T-helper 2 cell treated with Interferon-gamma antibody and Interleukin-4, amounts not matched to agents 5 μg/mL and 100 μg/mL, for 36 hours (primary cell): ENCODE measurements around the gene AFF1.
"Not testable (repeated sequence)": the region's sequence is repeated elsewhere in the genome, so short reads cannot be mapped to it uniquely, and the experiment has no call there.

Experiments
- DNase-seq: peaks from one replicate; pipeline ENCODE4 v3.0.0; 2021; ENCODE audit warnings: low spot score
- H3K27ac Mint-ChIP-seq: one replicate; pipeline ENCODE4 v1.8.0; 2021; ENCODE audit warnings: mild to moderate bottlenecking, mixed read lengths
- H3K27me3 Mint-ChIP-seq: one replicate; pipeline ENCODE4 v1.8.0; 2021; ENCODE audit warnings: low read depth, mixed read lengths
- H3K36me3 Mint-ChIP-seq: one replicate; pipeline ENCODE4 v1.8.0; 2021; ENCODE audit warnings: low read depth, mixed read lengths
- H3K4me1 Mint-ChIP-seq: one replicate; pipeline ENCODE4 v1.8.0; 2021; ENCODE audit warnings: low read depth, mixed read lengths
- H3K4me3 Mint-ChIP-seq: one replicate; pipeline ENCODE4 v1.8.0; 2022; ENCODE audit warnings: mild to moderate bottlenecking, moderate library complexity, mixed read lengths
- H3K9me3 Mint-ChIP-seq: one replicate; pipeline ENCODE4 v1.8.0; 2021; ENCODE audit warnings: mixed read lengths

The AFF1 gene

DNA sequence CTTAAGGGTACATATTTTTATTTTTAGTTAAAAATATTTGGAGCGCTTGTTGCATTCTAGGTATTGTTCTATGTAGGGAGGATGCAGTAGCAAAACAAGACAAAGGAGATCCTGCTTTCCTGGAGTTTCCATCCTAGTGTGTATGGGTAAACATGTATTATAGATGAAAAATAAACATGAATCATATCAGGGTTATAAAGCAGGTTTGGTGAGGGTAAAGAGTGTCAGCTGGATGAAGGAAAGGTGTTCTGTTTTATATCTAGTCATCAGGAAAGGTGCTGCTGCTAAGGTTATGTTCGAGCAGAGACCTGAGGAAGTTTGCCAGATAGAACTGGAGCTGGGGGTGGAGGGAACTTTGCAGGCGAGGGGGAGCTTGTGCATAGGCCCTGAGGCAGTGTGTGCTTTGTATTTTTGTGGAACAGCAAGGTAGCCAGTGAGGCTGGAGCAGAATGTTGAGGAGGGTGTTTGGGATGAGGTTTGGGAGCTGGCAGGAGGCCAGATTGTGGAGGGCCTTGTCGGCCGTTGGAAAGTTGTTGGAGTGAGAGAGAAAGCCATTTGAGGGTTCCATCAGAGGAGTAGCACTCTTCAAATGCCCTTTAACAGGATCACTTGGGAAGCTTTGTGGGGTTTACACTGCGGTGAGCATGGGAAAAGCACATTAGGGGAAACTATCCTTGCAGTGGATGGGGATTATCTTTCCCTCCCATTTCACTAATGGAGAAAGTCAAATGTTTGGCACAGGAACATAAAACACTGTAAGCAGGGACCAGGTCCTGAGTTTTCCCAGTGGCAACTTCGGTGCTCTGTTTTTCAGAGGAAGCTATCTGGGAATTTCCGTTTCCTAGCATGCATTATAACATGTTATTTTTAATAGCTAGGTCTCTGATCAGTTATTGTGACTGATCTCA is 35.9 kb downstream of the AFF1 start:
- no peak for DNase-seq
- no peak overlapping the region for H3K27ac Mint-ChIP-seq
- no peaks in the 10 kb centered on the region for H3K9me3 Mint-ChIP-seq
- no peak overlapping the region for H3K4me3 Mint-ChIP-seq
- peaks cover 25% of the 10 kb centered on the region for H3K4me1 Mint-ChIP-seq
- no peaks in the 10 kb centered on the region for H3K27me3 Mint-ChIP-seq
- peaks cover 4% of the 10 kb centered on the region for H3K36me3 Mint-ChIP-seq

GRCh38 chr4:86971355-86971683 is 36.5 kb downstream of the AFF1 start:
- Mint-ChIP-seq H3K4me3 (no peak overlapping the region), H3K4me1 (peaks cover 32% of the 10 kb centered on the region), H3K9me3 (no peaks in the 10 kb centered on the region), H3K27me3 (no peaks in the 10 kb centered on the region), H3K36me3 (peaks cover 5% of the 10 kb centered on the region), H3K27ac (no peak overlapping the region)
- no peak for DNase-seq

DNA sequence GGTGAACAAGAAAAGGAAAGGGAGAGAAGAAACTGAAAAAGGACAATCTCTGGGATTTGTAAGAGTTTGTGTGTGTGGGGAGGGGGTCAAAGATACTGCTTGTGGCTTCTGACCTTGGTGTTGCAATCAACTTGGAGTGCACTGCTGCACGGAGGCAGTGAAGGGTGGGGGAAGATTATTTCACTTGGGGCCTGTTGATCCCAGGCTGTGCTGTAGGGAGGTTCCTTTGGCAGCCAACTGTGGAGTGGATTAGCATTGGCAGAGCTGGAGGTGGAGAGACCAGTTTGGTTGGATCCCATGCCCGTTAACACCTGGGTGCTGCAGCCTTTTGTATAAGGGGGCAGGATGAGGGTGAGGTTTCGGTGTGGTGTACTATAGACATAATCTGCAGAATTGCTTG is 38.2 kb downstream of the AFF1 start:
- H3K27me3 Mint-ChIP-seq, result no peaks in the 10 kb centered on the region
- H3K4me1 Mint-ChIP-seq, result peaks cover 44% of the 10 kb centered on the region
- no peak overlapping the region for H3K4me3 Mint-ChIP-seq
- no peak for DNase-seq
- peak overlapping the region; percentile 32 for H3K27ac Mint-ChIP-seq
- peaks cover 10% of the 10 kb centered on the region for H3K36me3 Mint-ChIP-seq
- no peaks in the 10 kb centered on the region for H3K9me3 Mint-ChIP-seq

- Mint-ChIP-seq H3K4me1 (peaks cover 45% of the 10 kb centered on the region), H3K4me3 (peak overlapping the region; percentile 2), H3K36me3 (peaks cover 10% of the 10 kb centered on the region), H3K27ac (peak overlapping the region; percentile 56), H3K9me3 (no peaks in the 10 kb centered on the region), H3K27me3 (no peaks in the 10 kb centered on the region)
- DNase-seq, result no peak
Measured at GRCh38 chr4:86973668-86974067, 38.9 kb downstream of the AFF1 start.

GRCh38 chr4:86974551-86974994 is 39.8 kb downstream of the AFF1 start:
- no peaks in the 10 kb centered on the region for H3K27me3 Mint-ChIP-seq
- H3K4me3 Mint-ChIP-seq, result peak overlapping the region; percentile 30
- peak overlapping the region; percentile 67 for H3K27ac Mint-ChIP-seq
- DNase-seq, result no peak
- peaks cover 47% of the 10 kb centered on the region for H3K4me1 Mint-ChIP-seq
- H3K36me3 Mint-ChIP-seq, result peaks cover 10% of the 10 kb centered on the region
- H3K9me3 Mint-ChIP-seq, result no peaks in the 10 kb centered on the region

- H3K4me1 Mint-ChIP-seq, result peaks cover 47% of the 10 kb centered on the region
- no peaks in the 10 kb centered on the region for H3K9me3 Mint-ChIP-seq
- no peak for DNase-seq
- no peak overlapping the region for H3K27ac Mint-ChIP-seq
- H3K27me3 Mint-ChIP-seq, result no peaks in the 10 kb centered on the region
- no peak overlapping the region for H3K4me3 Mint-ChIP-seq
- H3K36me3 Mint-ChIP-seq, result peaks cover 8% of the 10 kb centered on the region
Measured at GRCh38 chr4:86975927-86976326, 41.1 kb downstream of the AFF1 start.

DNA sequence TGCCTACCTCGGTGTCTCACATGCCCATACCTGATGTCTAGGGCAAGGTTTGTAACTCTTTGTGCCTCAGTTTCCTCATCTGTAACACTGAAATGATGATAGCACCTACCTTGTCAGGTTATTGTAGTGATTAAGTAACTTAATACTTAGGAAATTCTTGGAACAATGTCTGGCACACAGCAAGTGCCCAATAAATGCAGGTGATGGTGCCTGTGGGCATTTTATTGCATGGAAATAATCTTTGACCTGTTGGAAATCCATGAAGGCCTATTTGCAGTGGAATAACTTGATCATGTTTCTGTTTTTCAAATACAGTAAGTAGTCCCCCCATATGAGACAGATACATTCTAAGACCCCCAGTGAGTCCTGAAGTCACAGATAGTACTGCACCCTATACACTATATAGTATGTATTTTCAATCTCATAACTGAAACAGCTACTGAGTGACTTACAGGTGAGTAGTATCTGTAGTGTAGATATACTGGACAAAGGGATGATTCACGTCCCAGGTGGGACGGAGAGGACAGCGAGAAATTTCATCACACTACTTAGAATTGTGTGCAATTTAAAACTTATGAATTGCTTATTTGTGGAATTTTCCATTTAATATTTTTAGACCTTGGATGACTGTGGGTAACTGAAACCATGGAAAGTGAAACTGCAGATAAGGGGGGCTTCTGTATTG is 42.1 kb downstream of the AFF1 start:
- H3K36me3 Mint-ChIP-seq, result peaks cover 11% of the 10 kb centered on the region
- DNase-seq, result no peak
- H3K9me3 Mint-ChIP-seq, result no peaks in the 10 kb centered on the region
- H3K27me3 Mint-ChIP-seq, result no peaks in the 10 kb centered on the region
- no peak overlapping the region for H3K27ac Mint-ChIP-seq
- H3K4me1 Mint-ChIP-seq, result peaks cover 48% of the 10 kb centered on the region
- H3K4me3 Mint-ChIP-seq, result no peak overlapping the region

- DNase-seq, result peak; percentile 28
- H3K27ac Mint-ChIP-seq, result peak overlapping the region; percentile 52
- H3K36me3 Mint-ChIP-seq, result peaks cover 13% of the 10 kb centered on the region
- H3K27me3 Mint-ChIP-seq, result no peaks in the 10 kb centered on the region
- no peaks in the 10 kb centered on the region for H3K9me3 Mint-ChIP-seq
- peak overlapping the region; percentile 27 for H3K4me3 Mint-ChIP-seq
- peaks cover 49% of the 10 kb centered on the region for H3K4me1 Mint-ChIP-seq
Measured at GRCh38 chr4:86977621-86978184, 42.9 kb downstream of the AFF1 start.

DNA sequence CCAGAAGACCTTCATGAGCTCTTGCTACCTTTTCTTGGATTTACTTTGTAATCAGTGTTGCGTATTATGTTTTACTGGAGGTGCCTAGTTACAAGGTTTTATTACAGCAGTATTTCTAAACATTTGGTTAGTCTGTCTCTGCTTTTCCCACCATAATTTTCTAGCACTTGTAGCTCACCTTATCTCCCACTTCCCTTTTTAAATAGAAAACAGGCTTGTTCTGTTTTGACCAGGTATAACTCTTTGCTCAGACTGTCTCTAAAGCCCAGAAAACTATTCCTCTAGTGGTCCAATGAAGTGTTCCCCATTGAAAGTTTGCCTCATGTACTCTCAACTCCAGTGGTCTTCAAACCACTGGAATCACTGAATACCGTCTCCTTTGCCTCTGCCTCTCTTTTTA is 43.9 kb downstream of the AFF1 start:
- H3K4me3 Mint-ChIP-seq, result no peak overlapping the region
- H3K27me3 Mint-ChIP-seq, result no peaks in the 10 kb centered on the region
- no peak overlapping the region for H3K27ac Mint-ChIP-seq
- H3K36me3 Mint-ChIP-seq, result peaks cover 13% of the 10 kb centered on the region
- H3K4me1 Mint-ChIP-seq, result peaks cover 41% of the 10 kb centered on the region
- no peaks in the 10 kb centered on the region for H3K9me3 Mint-ChIP-seq
- no peak for DNase-seq

- H3K4me3 Mint-ChIP-seq, result no peak overlapping the region
- H3K4me1 Mint-ChIP-seq, result peaks cover 31% of the 10 kb centered on the region
- no peaks in the 10 kb centered on the region for H3K9me3 Mint-ChIP-seq
- H3K27ac Mint-ChIP-seq, result no peak overlapping the region
- no peaks in the 10 kb centered on the region for H3K27me3 Mint-ChIP-seq
- H3K36me3 Mint-ChIP-seq, result peaks cover 11% of the 10 kb centered on the region
- DNase-seq, result no peak
Measured at GRCh38 chr4:86980230-86980629, 45.4 kb downstream of the AFF1 start.

DNA sequence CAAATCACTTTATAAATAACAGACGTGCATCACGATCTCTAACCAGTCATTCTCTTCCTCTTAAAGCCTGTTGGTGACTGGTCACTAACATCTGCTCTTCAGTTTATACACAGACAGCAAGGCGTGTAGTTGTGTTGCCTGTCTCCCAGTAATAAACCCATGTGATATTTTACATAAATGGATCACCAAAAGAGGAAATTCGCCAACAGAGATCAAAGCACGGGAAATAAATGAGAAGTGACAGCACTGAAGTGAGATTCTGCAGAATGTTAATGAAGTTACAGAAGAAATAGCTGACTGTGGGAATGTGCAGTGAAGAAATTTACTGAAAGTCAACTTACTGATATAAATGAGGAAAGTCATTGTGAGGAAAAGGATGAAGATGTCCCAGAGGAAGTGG is 47.0 kb downstream of the AFF1 start:
- DNase-seq, result no peak
- Mint-ChIP-seq H3K27ac (no peak overlapping the region), H3K9me3 (no peaks in the 10 kb centered on the region), H3K4me3 (no peak overlapping the region), H3K27me3 (no peaks in the 10 kb centered on the region), H3K36me3 (peaks cover 9% of the 10 kb centered on the region), H3K4me1 (peaks cover 21% of the 10 kb centered on the region)

- not testable (repeated sequence) for H3K27me3 Mint-ChIP-seq, H3K4me3 Mint-ChIP-seq, H3K9me3 Mint-ChIP-seq, DNase-seq, H3K27ac Mint-ChIP-seq
- peaks cover 21% of the 10 kb centered on the region for H3K36me3 Mint-ChIP-seq
- peaks cover 10% of the 10 kb centered on the region for H3K4me1 Mint-ChIP-seq
Measured at GRCh38 chr4:86985852-86986251, 51.0 kb downstream of the AFF1 start.

DNA sequence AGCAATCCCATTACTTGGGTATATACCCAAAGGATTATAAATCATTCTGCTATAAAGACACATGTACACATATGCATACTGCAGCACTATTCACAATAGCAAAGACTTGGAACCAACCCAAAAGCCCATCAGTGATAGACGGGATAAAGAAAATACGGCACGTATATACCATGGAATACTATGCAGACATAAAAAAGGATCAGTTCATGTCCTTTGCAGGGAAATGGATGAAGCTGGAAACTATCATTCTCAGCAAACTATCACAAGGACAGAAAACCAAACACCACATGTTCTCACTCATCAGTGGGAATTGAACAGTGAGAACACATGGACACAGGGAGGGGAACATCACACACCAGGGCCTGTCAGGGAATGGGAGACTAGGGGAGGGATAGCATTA is 54.8 kb downstream of the AFF1 start:
- H3K36me3 Mint-ChIP-seq, result peaks cover 19% of the 10 kb centered on the region
- H3K27me3 Mint-ChIP-seq, H3K27ac Mint-ChIP-seq, DNase-seq, H3K4me3 Mint-ChIP-seq, H3K4me1 Mint-ChIP-seq, H3K9me3 Mint-ChIP-seq: not testable (repeated sequence)

DNA sequence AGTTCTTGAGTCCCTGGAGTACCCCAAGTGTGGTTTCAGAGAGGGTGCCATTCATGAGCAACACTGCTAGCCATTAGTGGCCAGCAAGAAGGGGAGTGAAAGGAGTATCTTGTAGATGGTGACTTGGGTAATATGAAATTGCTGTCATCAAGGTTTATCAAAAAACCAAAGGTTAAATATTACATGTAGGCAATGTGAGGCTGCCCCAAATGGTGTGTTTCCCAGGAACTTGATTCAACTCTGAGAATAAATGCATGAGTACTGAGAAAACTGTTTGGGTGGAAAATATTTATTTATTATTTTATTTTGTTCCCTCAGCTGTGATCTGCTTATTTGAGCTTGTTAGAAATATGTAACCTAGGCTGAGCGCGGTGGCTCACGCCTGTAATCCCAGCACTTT is 55.7 kb downstream of the AFF1 start:
- Mint-ChIP-seq H3K9me3 (no peaks in the 10 kb centered on the region), H3K4me3 (no peak overlapping the region), H3K27ac (no peak overlapping the region), H3K27me3 (no peaks in the 10 kb centered on the region), H3K36me3 (peaks cover 19% of the 10 kb centered on the region), H3K4me1 (peaks cover 9% of the 10 kb centered on the region)
- no peak for DNase-seq
